Measurements from ENCODE around the gene TPTE2. TPM values are rescaled to one million over a fixed set of nuclear protein-coding genes. Genes with fewer than 3 reads are reported as not detected.

TPTE2 gene
- total and polyA plus RNA-seq, 2 experiments from 2014 or later = not detected

DNA sequence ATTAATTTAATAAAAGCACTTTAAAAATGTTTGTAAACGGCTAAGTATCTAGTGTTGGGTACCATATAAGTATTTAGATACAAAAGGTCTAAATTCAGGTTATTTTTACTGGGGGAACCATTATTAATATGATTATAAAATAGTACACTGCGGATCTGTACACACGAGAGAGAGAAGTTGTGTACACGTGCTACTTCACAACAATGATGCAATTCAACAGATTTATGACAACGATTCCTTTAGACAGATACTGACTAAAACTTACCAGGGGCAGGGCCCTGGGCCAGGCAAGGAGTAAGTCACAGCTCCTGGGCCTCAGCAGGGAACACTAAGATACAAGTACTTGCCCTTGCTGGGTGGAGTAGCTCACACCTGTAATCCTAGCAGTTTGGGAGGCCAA lies 29.1 kb upstream of the TPTE2 start:
- H3K36me3 Mint-ChIP-seq (ENCODE audit: low read depth) = peaks cover 4% of the 10 kb centered on the region; the same call in 1 of the 3 replicates
- Histone ChIP-seq H3K27me3 (ENCODE audit: insufficient read depth) (no peaks in the 10 kb centered on the region), H3K27ac (ENCODE audit: low read depth) (no peak overlapping the region), H3K36me3 (ENCODE audit: insufficient read depth) (no peaks in the 10 kb centered on the region), H4K20me1 (replicated peaks; ENCODE audit: insufficient read depth) (no peaks in the 10 kb centered on the region), H3F3A (replicated peaks; ENCODE audit: low read depth) (no peaks in the 10 kb centered on the region), H3K4me2 (no peak overlapping the region), H3K9me2 (ENCODE audit: insufficient read depth) (no peaks in the 10 kb centered on the region), H3K4me1 (ENCODE audit: insufficient read depth) (no peaks in the 10 kb centered on the region; the same call in 1 of the 2 replicates), H3K4me3 (no peak overlapping the region), H2AFZ (no peak overlapping the region), H3K79me2 (replicated peaks; ENCODE audit: insufficient read depth) (no peaks in the 10 kb centered on the region)
- TF ChIP-seq STAT1 (IDR thresholded peaks at IDR 0.05; ENCODE audit: unreplicated experiment) (no peak), ZNF462 (CRISPR knock-in tag; IDR thresholded peaks at IDR 0.05) (no peak), JUNB (IDR thresholded peaks at IDR 0.05; ENCODE audit: unreplicated experiment) (no peak), POLR2AphosphoS5 (IDR thresholded peaks at IDR 0.05; ENCODE audit: low read depth) (no peak), ZNF114 (CRISPR knock-in tag; IDR thresholded peaks at IDR 0.05) (no peak), EZH2 (IDR thresholded peaks at IDR 0.05; ENCODE audit: low read depth, unreplicated experiment) (no peak), ZNF331 (CRISPR knock-in tag; IDR thresholded peaks at IDR 0.05; ENCODE audit: low read depth) (no peak), CTCF (conservative IDR thresholded peaks at IDR 0.05; ENCODE audit: low read depth in 2 of 2) (no peak), CREB1 (CRISPR knock-in tag; IDR thresholded peaks at IDR 0.05; ENCODE audit: low read depth) (no peak), REST (IDR thresholded peaks at IDR 0.05; ENCODE audit: unreplicated experiment) (no peak)
- peaks cover 79% of the 10 kb centered on the region for H3K9me3 Mint-ChIP-seq
- no peaks in the 10 kb centered on the region for H3K4me1 Mint-ChIP-seq
- DNase-seq (ENCODE audit: low spot score) (no peak), ATAC-seq (no peak)
- peaks cover 12% of the 10 kb centered on the region for H3K27me3 Mint-ChIP-seq (ENCODE audit: insufficient read depth, low read depth, poor library complexity)
- no peak overlapping the region for H3K4me3 Mint-ChIP-seq
- H3K27ac Mint-ChIP-seq = no peak overlapping the region
